IMR-90 (cell line): ENCODE data around the gene THOC6. TPM values are rescaled to one million over a fixed set of nuclear protein-coding genes. Genes with fewer than 3 reads are reported as not detected.

Experiments used
- ATAC-seq: fragments of 200-7000 bp; cut with Tn5 transposase; 2 replicates; pipeline ENCODE4 v1.9.1; 2020; ENCODE audit warnings: low read depth, mild to moderate bottlenecking, moderate library complexity
- BruUV-seq: library from RNA; stranded (reverse); fragments of 400-500 nt; replicated peaks from 2 replicates; lab custom pipeline; 2021; lab: Mats Ljungman, UMichigan
- CTCF ChIA-PET: fragments of 300-600 bp; formaldehyde crosslinking; extraction: SDS; loops from one replicate; lab custom pipeline; 2021; ENCODE audit warnings: antibody characterized with exemption; lab: Yijun Ruan, JAX
- POLR2A ChIA-PET: fragments of 300-600 bp; sonication (Branson Sonifier 250); formaldehyde crosslinking; loops from one replicate; lab custom pipeline; 2022; ENCODE audit warnings: antibody characterized with exemption; ENCODE audit not compliant: unreplicated experiment; lab: Charles Lee
- DNase-seq: peaks from one replicate; pipeline ENCODE4 v3.0.0; 2013
- H2AFZ ChIP-seq: replicated peaks from 2 replicates; pipeline ENCODE3; 2013; ENCODE audit warnings: low read length, mild to moderate bottlenecking; ENCODE audit not compliant: poor library complexity
- H2AK5ac ChIP-seq: 2 replicates; pipeline ENCODE4 v1.6.1; 2013; ENCODE audit warnings: low read depth, low read length, inconsistent platforms
- H2AK9ac ChIP-seq: replicated peaks from 2 replicates; pipeline ENCODE3; 2013; ENCODE audit warnings: mild to moderate bottlenecking, low read depth, low read length, moderate library complexity; ENCODE audit not compliant: poor library complexity
- H2BK120ac ChIP-seq: 2 replicates; pipeline ENCODE4 v1.6.1; 2013; ENCODE audit warnings: low read depth, low read length, inconsistent platforms
- H2BK15ac ChIP-seq: 3 replicates; pipeline ENCODE4 v1.6.1; 2013; ENCODE audit warnings: low read depth, low read length, inconsistent platforms
- H2BK20ac ChIP-seq: 2 replicates; pipeline ENCODE4 v1.6.1; 2013; ENCODE audit warnings: low read depth, mild to moderate bottlenecking, inconsistent platforms, low read length, moderate library complexity
- H2BK5ac ChIP-seq: 2 replicates; pipeline ENCODE4 v1.6.1; 2013; ENCODE audit warnings: mild to moderate bottlenecking, low read depth, low read length, inconsistent platforms; ENCODE audit not compliant: poor library complexity, severe bottlenecking
- H3K14ac ChIP-seq: replicated peaks from 2 replicates; pipeline ENCODE4 v1.6.1; 2013; ENCODE audit warnings: low read depth, low read length, inconsistent platforms
- H3K18ac ChIP-seq: 2 replicates; pipeline ENCODE4 v1.6.1; 2013; ENCODE audit warnings: low read depth, low read length, control low read depth
- H3K23ac ChIP-seq: 2 replicates; pipeline ENCODE4 v1.6.1; 2013; ENCODE audit warnings: low read depth, low read length, inconsistent platforms
- H3K27ac ChIP-seq: 2 replicates; pipeline ENCODE4 v1.5.1; 2013; ENCODE audit warnings: mild to moderate bottlenecking, control low read depth, low read length; ENCODE audit not compliant: insufficient read depth
- H3K27me3 ChIP-seq: 2 replicates; pipeline ENCODE4 v1.6.1; 2013; ENCODE audit warnings: low read length; ENCODE audit not compliant: control insufficient read depth, insufficient read depth
- H3K36me3 ChIP-seq: 2 replicates; pipeline ENCODE4 v1.6.1; 2013; ENCODE audit warnings: low read length, mixed read lengths; ENCODE audit not compliant: control insufficient read depth, insufficient read depth
- H3K4ac ChIP-seq: 2 replicates; pipeline ENCODE4 v1.6.1; 2013; ENCODE audit warnings: low read depth, low read length, inconsistent platforms
- H3K4me1 ChIP-seq: 2 replicates; pipeline ENCODE4 v1.6.1; 2013; ENCODE audit warnings: low read length, mixed read lengths; ENCODE audit not compliant: control insufficient read depth, insufficient read depth
- H3K4me2 ChIP-seq: 2 replicates; pipeline ENCODE4 v1.6.1; 2013; ENCODE audit warnings: low read depth, mild to moderate bottlenecking, control low read depth, low read length, moderate library complexity
- H3K4me3 ChIP-seq: 2 replicates; pipeline ENCODE4 v1.5.1; 2013; ENCODE audit warnings: low read depth, mild to moderate bottlenecking, control low read depth, low read length, moderate library complexity; ENCODE audit not compliant: insufficient read depth
- H3K56ac ChIP-seq: 2 replicates; pipeline ENCODE4 v1.6.1; 2013; ENCODE audit warnings: low read length, inconsistent platforms; ENCODE audit not compliant: insufficient read depth; ENCODE audit errors: extremely low read depth
- H3K79me1 ChIP-seq, 2 experiments: 2 replicates each; pipeline ENCODE4 v1.6.1; 2013; ENCODE audit warnings: low read length in 2 of 2, inconsistent platforms in 1 of 2, low read depth in 1 of 2
- H3K9ac ChIP-seq: 2 replicates; pipeline ENCODE4 v1.6.1; 2013; ENCODE audit warnings: low read depth, low read length, control low read depth
- H3K9me1 ChIP-seq: 2 replicates; pipeline ENCODE4 v1.6.1; 2013; ENCODE audit warnings: low read length, inconsistent platforms; ENCODE audit not compliant: insufficient read depth
- H3K9me3 ChIP-seq: 2 replicates; pipeline ENCODE4 v1.6.1; 2013; ENCODE audit warnings: low read length; ENCODE audit not compliant: control insufficient read depth, insufficient read depth
- H4K20me1 ChIP-seq: 2 replicates; pipeline ENCODE4 v1.6.1; 2013; ENCODE audit warnings: low read length, inconsistent platforms; ENCODE audit not compliant: insufficient read depth
- H4K5ac ChIP-seq: 2 replicates; pipeline ENCODE4 v1.6.1; 2013; ENCODE audit warnings: mild to moderate bottlenecking, low read depth, low read length, control low read depth
- H4K8ac ChIP-seq, 2 experiments: 2 replicates each; pipeline ENCODE4 v1.6.1; 2013; ENCODE audit warnings: low read depth in 2 of 2, low read length in 2 of 2, control low read depth in 1 of 2, inconsistent platforms in 1 of 2
- H4K91ac ChIP-seq: 2 replicates; pipeline ENCODE4 v1.6.1; 2013; ENCODE audit warnings: low read depth, low read length, inconsistent platforms; ENCODE audit not compliant: insufficient read depth
- BHLHE40 ChIP-seq: fragments of 150-350 bp; IDR thresholded peaks from 2 replicates; pipeline ENCODE4 v1.6.1; 2016; ENCODE audit warnings: mild to moderate bottlenecking, low read depth, low read length
- CEBPB ChIP-seq: IDR thresholded peaks from 2 replicates; pipeline ENCODE4 v1.6.1; 2012; ENCODE audit warnings: low read depth, low read length, improper control_type of control experiment
- CHD1 ChIP-seq: IDR thresholded peaks from 2 replicates; pipeline ENCODE4 v1.6.1; 2012; ENCODE audit warnings: low read depth, low read length, improper control_type of control experiment
- CTCF ChIP-seq: conservative IDR thresholded peaks from 2 replicates; pipeline ENCODE4 v1.5.1; 2012; ENCODE audit warnings: mild to moderate bottlenecking, low read depth, low read length, improper control_type of control experiment
- FOS ChIP-seq: fragments of 150-350 bp; IDR thresholded peaks from 2 replicates; pipeline ENCODE4 v1.6.1; 2016; ENCODE audit warnings: low read depth, low read length
- MAFK ChIP-seq: IDR thresholded peaks from 2 replicates; pipeline ENCODE4 v1.6.1; 2012; ENCODE audit warnings: low read depth, low read length, improper control_type of control experiment
- MAZ ChIP-seq: IDR thresholded peaks from 2 replicates; pipeline ENCODE4 v1.6.1; 2012; ENCODE audit warnings: low read depth, mild to moderate bottlenecking, low read length, improper control_type of control experiment, moderate library complexity, borderline replicate concordance
- MXI1 ChIP-seq: IDR thresholded peaks from 2 replicates; pipeline ENCODE4 v1.6.1; 2012; ENCODE audit warnings: low read depth, mild to moderate bottlenecking, low read length, moderate library complexity, borderline replicate concordance
- NFE2L2 ChIP-seq: fragments of 150-350 bp; IDR thresholded peaks from 2 replicates; pipeline ENCODE4 v1.6.1; 2016; ENCODE audit warnings: low read depth, mild to moderate bottlenecking, low read length
- POLR2A ChIP-seq: IDR thresholded peaks from 2 replicates; pipeline ENCODE4 v1.6.1; 2012; ENCODE audit warnings: mild to moderate bottlenecking, low read depth, low read length
- RAD21 ChIP-seq: IDR thresholded peaks from 2 replicates; pipeline ENCODE4 v1.6.1; 2012; ENCODE audit warnings: low read length, improper control_type of control experiment
- RCOR1 ChIP-seq: IDR thresholded peaks from 2 replicates; pipeline ENCODE4 v1.6.1; 2012; ENCODE audit warnings: mild to moderate bottlenecking, low read length, improper control_type of control experiment; ENCODE audit not compliant: insufficient replicate concordance
- RFX5 ChIP-seq: IDR thresholded peaks from 2 replicates; pipeline ENCODE4 v1.8.0; 2012; ENCODE audit warnings: low read depth, mild to moderate bottlenecking, low read length, moderate library complexity
- SMC3 ChIP-seq: fragments of 150-350 bp; IDR thresholded peaks from 2 replicates; pipeline ENCODE4 v1.6.1; 2016; ENCODE audit warnings: low read depth, mild to moderate bottlenecking, antibody characterized with exemption, low read length, moderate library complexity
- WGBS, 2 experiments: methylation state at CpG; one replicate each; pipeline versions ENCODE4 v1.1.5 to v1.1.7; 2013; ENCODE audit warnings: missing lambda C conversion rate in 2 of 2; ENCODE audit not compliant: insufficient read length in 1 of 2; ENCODE audit errors: extremely low coverage in 2 of 2; 5-methylcytosine and 5-hydroxymethylcytosine counted together
- dilution Hi-C: fragments of 300-500 bp; cut with HindIII; formaldehyde crosslinking; loops from one replicate; pipeline ENCODE4 v1.14.3; 2018; ENCODE audit warnings: low sequenced_read_pairs; ENCODE audit not compliant: unreplicated experiment
- in situ Hi-C: fragments of 300-500 bp; cut with MboI; formaldehyde crosslinking; loops from 3 replicates; pipeline ENCODE4 v1.14.3; 2019; ENCODE audit warnings: low sequenced_read_pairs, inconsistent platforms, mixed read lengths
- intact Hi-C: fragments of 100-400 bp; cut with micrococcal nuclease; formaldehyde crosslinking; loops from 2 replicates; pipeline ENCODE4 v1.10.0; 2022
- polyA plus RNA-seq, 3 experiments: library from polyadenylated mRNA; depleted of rRNA; stranded (reverse); fragments of >200 nt; gene quantifications; 2 replicates each; pipeline ENCODE4 v1.2.3, GENCODE V29; 2012; ENCODE audit warnings: low replicate concordance in 1 of 3
- total RNA-seq: library from RNA; depleted of rRNA; stranded (reverse); fragments of >200 nt; gene quantifications from 2 replicates; pipeline ENCODE4 v1.2.3, GENCODE V29; 2012
- TF ChIP-seq, protein P1 (sequence below): fragments of 150-350 bp; IDR thresholded peaks from 2 replicates; pipeline ENCODE4 v1.6.1; 2017; ENCODE audit warnings: mild to moderate bottlenecking, antibody characterized with exemption, low read length, low read depth

THOC6 gene
- total and polyA plus RNA-seq, 2 of the 4 experiments (the other 2 are of a cell fraction) = 16.8 to 23.1 TPM

DNA sequence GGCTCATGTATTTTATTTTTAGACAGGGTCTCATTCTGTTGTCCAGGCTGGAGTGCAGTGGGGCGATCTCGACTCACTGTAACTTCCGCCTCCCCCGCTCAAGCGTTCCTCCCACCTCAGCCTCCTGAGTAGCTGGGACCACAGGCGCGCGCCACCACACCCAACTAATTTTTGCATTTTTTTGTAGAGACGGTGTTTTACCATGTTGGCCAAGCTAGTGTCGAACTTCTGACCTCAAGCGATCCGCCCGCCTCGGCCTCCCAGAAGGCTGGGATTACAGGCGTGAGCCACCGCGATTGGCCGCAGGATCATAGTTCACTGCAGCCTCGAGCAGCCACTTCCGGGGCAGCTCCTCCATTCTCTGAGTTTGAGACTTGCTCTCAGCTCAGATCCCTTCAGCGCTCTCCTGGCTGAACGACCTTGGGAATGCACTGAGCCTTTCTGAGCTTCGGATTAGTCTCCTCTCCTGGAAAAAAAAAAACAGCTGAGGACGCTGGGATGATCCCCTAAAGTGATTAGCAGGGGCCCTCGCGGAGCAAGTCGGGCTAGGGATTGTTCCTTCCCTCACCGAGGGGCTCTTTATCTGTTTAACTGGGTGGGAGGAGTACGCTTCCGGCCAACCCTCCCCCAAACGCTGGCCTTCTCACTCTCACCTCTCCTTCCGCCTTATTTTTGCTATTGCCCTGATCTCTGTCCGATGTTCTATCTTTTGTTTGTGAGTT, 42.5 kb upstream of the THOC6 start:
- dilution Hi-C loops = no loop called here
- in situ Hi-C loops = no loop called here
- Histone ChIP-seq H3K9me3 (no peaks in the 10 kb centered on the region), H3K27me3 (no peaks in the 10 kb centered on the region), H2BK15ac (no peak overlapping the region), H2BK5ac (no peak overlapping the region), H2BK20ac (no peak overlapping the region), H3K4me2 (peak overlapping the region; percentile 93), H4K20me1 (no peaks in the 10 kb centered on the region), H3K23ac (peak overlapping the region; percentile 15; the same call in 1 of the 2 replicates), H3K18ac (no peak overlapping the region), H4K91ac (no peak overlapping the region), H3K4ac (peak overlapping the region; percentile 99), H2AK9ac (peak overlapping the region; percentile 99), H3K9ac (no peak overlapping the region), H3K36me3 (no peaks in the 10 kb centered on the region), H3K4me1 (peaks cover 6% of the 10 kb centered on the region), H3K4me3 (no peak overlapping the region), H4K8ac (peak overlapping the region; percentile 89 to 99), H3K56ac (no peak overlapping the region), H2BK120ac (no peak overlapping the region), H3K14ac (peak overlapping the region; percentile 99; the same call in 1 of the 2 replicates), H4K5ac (peak overlapping the region; percentile 99), H2AK5ac (peak overlapping the region; percentile 74), H2AFZ (no peak overlapping the region), H3K79me1 (peaks cover 14 to 22% of the 10 kb centered on the region in 2 experiments), H3K27ac (no peak overlapping the region; the same call in 1 of the 2 replicates), H3K9me1 (0 out of 2 replicates have a peak, but pooled peaks cover 4% of the 10 kb centered on the region)
- intact Hi-C loops = no loop called here
- no peak for ATAC-seq
- ChIA-PET POLR2A (interaction anchor here (0.6 kb wide), 1 partner anchor 88 kb away, joined by 5 read pairs; no protein-coding TSS in a partner anchor), CTCF (no interaction called here)
- no peak for DNase-seq
- WGBS, 2 experiments = 47% methylated on average over 15 of the region's 33 CpGs; no CpG with 5 or more reads in 1 of the 2 experiments
- no TSS peak for BruUV-seq
- TF ChIP-seq BHLHE40 (no peak), MXI1 (no peak), RAD21 (no peak), MAFK (no peak), CTCF (no peak), POLR2A (no peak), RCOR1 (no peak), MAZ (no peak), CHD1 (no peak), NFE2L2 (no peak), RFX5 (no peak), FOS (no peak), SMC3 (no peak), CEBPB (no peak)
- TF ChIP-seq, protein P1, sequence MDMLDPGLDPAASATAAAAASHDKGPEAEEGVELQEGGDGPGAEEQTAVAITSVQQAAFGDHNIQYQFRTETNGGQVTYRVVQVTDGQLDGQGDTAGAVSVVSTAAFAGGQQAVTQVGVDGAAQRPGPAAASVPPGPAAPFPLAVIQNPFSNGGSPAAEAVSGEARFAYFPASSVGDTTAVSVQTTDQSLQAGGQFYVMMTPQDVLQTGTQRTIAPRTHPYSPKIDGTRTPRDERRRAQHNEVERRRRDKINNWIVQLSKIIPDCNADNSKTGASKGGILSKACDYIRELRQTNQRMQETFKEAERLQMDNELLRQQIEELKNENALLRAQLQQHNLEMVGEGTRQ = no peak
